Glutamatergic neuron (in vitro differentiated cells): ENCODE data around the gene IFI6. TPM values are rescaled to one million over a fixed set of nuclear protein-coding genes. Genes with fewer than 3 reads are reported as not detected.
"Not testable (repeated sequence)": the region's sequence is repeated elsewhere in the genome, so short reads cannot be mapped to it uniquely, and the experiment has no call there.

Experiments
- DNase-seq: peaks from one replicate; pipeline ENCODE4 v3.0.0; 2022
- H3K27ac Mint-ChIP-seq: one replicate; pipeline ENCODE4 v1.8.0; 2020; ENCODE audit warnings: mild to moderate bottlenecking, mixed read lengths, inconsistent platforms; ENCODE audit not compliant: unreplicated experiment
- H3K27me3 Mint-ChIP-seq: one replicate; pipeline ENCODE4 v1.8.0; 2020; ENCODE audit warnings: mild to moderate bottlenecking, moderate library complexity, mixed read lengths, inconsistent platforms; ENCODE audit not compliant: unreplicated experiment
- H3K36me3 Mint-ChIP-seq: one replicate; pipeline ENCODE4 v1.8.0; 2020; ENCODE audit warnings: mild to moderate bottlenecking, mixed read lengths, inconsistent platforms; ENCODE audit not compliant: unreplicated experiment
- H3K4me1 Mint-ChIP-seq: one replicate; pipeline ENCODE4 v1.8.0; 2020; ENCODE audit warnings: mild to moderate bottlenecking, low read depth, mixed read lengths, inconsistent platforms; ENCODE audit not compliant: unreplicated experiment
- H3K4me3 Mint-ChIP-seq: one replicate; pipeline ENCODE4 v1.8.0; 2020; ENCODE audit warnings: mild to moderate bottlenecking, mixed read lengths, inconsistent platforms; ENCODE audit not compliant: unreplicated experiment
- H3K9me3 Mint-ChIP-seq: one replicate; pipeline ENCODE4 v1.8.0; 2020; ENCODE audit warnings: mild to moderate bottlenecking, moderate library complexity, mixed read lengths, inconsistent platforms; ENCODE audit not compliant: unreplicated experiment
- CTCF ChIP-seq: fragments of 200-600 bp; sonication (generic); IDR thresholded peaks from one replicate; pipeline ENCODE4 v1.5.0; 2021; ENCODE audit not compliant: partially characterized antibody, unreplicated experiment
- total RNA-seq: library from RNA; stranded (reverse); fragmentation: NEBNext Ultra II Directional; extraction: Animal tissue kit (Norgen Biotek cat#: 25700); gene quantifications from one replicate; pipeline ENCODE4 v1.2.1, GENCODE V29; 2021; ENCODE audit not compliant: unreplicated experiment

Gene IFI6
- total RNA-seq, 1 donor from 2014 or later = 1.4 TPM

GRCh38 chr1:27624467-27625178, 47.4 kb downstream of the IFI6 start:
- H3K27ac Mint-ChIP-seq = no peak overlapping the region
- no peak overlapping the region for H3K4me3 Mint-ChIP-seq
- peaks cover 12% of the 10 kb centered on the region for H3K4me1 Mint-ChIP-seq
- no peaks in the 10 kb centered on the region for H3K36me3 Mint-ChIP-seq
- H3K27me3 Mint-ChIP-seq = peaks cover 6% of the 10 kb centered on the region
- DNase-seq = no peak
- H3K9me3 Mint-ChIP-seq = peaks cover 5% of the 10 kb centered on the region
- TF ChIP-seq CTCF = no peak

DNA sequence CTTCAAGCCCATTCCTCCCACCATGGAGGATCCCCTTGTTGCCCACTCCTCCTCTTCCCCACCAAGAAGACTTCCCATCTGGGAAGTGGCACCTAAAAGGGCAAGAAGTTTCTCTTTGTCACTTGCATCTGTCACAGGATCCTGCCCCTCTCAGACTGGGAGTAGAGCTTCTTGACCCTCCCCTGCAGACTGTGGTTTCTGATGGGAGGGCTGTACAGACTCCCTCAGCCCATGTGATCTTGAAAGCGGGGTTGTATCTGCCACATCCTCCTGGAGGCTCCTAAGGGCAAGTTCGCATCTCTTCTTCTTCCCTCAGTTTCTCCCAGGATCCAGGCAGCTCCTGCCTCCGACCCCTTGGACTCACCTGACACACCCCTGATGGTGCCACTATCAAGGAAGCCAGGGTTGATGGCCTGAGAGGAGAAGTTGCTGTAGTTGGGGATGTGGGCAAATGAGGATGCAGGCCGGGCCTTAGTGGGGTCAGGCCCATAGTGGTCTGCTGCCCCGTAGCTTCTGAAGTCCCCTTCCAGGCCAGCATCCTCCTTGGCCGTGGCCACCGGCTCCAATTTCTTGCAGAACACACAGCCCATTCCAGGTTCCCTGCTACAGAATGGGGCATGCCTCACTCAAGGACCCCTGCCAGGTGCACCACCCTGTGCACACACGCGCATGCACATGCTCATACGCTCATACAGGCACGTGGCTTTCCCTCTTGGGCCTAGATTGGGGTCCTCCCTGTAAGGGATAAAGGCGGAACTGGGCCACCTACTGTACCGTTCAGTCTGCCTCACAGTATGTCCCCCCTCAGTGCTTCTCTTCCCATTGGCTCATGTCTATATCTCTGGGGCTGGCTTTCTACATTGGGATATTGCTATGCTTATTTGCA, 48.4 kb downstream of the IFI6 start:
- Mint-ChIP-seq H3K4me3 (no peak overlapping the region), H3K27ac (no peak overlapping the region), H3K36me3 (no peaks in the 10 kb centered on the region), H3K27me3 (peaks cover 5% of the 10 kb centered on the region), H3K4me1 (peaks cover 3% of the 10 kb centered on the region), H3K9me3 (peaks cover 5% of the 10 kb centered on the region)
- no peak for TF ChIP-seq CTCF
- DNase-seq = no peak

GRCh38 chr1:27622828-27623227, 49.2 kb downstream of the IFI6 start:
- Mint-ChIP-seq H3K4me1 (no peaks in the 10 kb centered on the region), H3K4me3 (no peak overlapping the region), H3K36me3 (no peaks in the 10 kb centered on the region), H3K27me3 (peaks cover 5% of the 10 kb centered on the region), H3K27ac (no peak overlapping the region), H3K9me3 (peaks cover 4% of the 10 kb centered on the region)
- TF ChIP-seq CTCF = no peak
- DNase-seq = no peak

- peaks cover 2% of the 10 kb centered on the region for H3K9me3 Mint-ChIP-seq
Observed at GRCh38 chr1:27621051-27621920, 50.7 kb downstream of the IFI6 start.

GRCh38 chr1:27619782-27620438, 52.1 kb downstream of the IFI6 start:
- H3K4me3 Mint-ChIP-seq, H3K9me3 Mint-ChIP-seq: not testable (repeated sequence)

More at GRCh38 chr1:27621051-27621920, 50.7 kb downstream of the IFI6 start:
- Mint-ChIP-seq H3K27ac (no peak overlapping the region), H3K36me3 (no peaks in the 10 kb centered on the region), H3K4me3 (no peak overlapping the region), H3K4me1 (no peaks in the 10 kb centered on the region), H3K27me3 (peaks cover 4% of the 10 kb centered on the region)
- no peak for DNase-seq
- no peak for TF ChIP-seq CTCF

More at GRCh38 chr1:27619782-27620438, 52.1 kb downstream of the IFI6 start:
- H3K4me1 Mint-ChIP-seq, H3K36me3 Mint-ChIP-seq, DNase-seq: not testable (repeated sequence)
- peak overlapping the region; percentile 13 for H3K27ac Mint-ChIP-seq
- H3K27me3 Mint-ChIP-seq = peaks cover 12% of the 10 kb centered on the region
